Measurements from ENCODE around the gene ATP6AP2.
"Not testable (repeated sequence)": the region's sequence is repeated elsewhere in the genome, so short reads cannot be mapped to it uniquely, and the experiment has no call there.

Gene ATP6AP2

GRCh38 chrX:40578039-40578695, 2.6 kb upstream of the ATP6AP2 start:
- DNase-seq (ENCODE audit: low spot score): no peak
- TF ChIP-seq CTCF (IDR thresholded peaks at IDR 0.05; ENCODE audit: extremely low read depth, missing control alignments): no peak

GRCh38 chrX:40579141-40579540, 1.6 kb upstream of the ATP6AP2 start:
- no peak for TF ChIP-seq CTCF (IDR thresholded peaks at IDR 0.05; ENCODE audit: extremely low read depth, missing control alignments)
- no peak for DNase-seq (ENCODE audit: low spot score)

GRCh38 chrX:40579900-40580536, 752 bp upstream of the ATP6AP2 start:
- DNase-seq (ENCODE audit: low spot score): no peak
- no peak for TF ChIP-seq CTCF (IDR thresholded peaks at IDR 0.05; ENCODE audit: extremely low read depth, missing control alignments)

GRCh38 chrX:40581336-40581920, 658 bp downstream of the ATP6AP2 start:
- no peak for TF ChIP-seq CTCF (IDR thresholded peaks at IDR 0.05; ENCODE audit: extremely low read depth, missing control alignments)
- no peak for DNase-seq (ENCODE audit: low spot score)

GRCh38 chrX:40582178-40582577, 1.4 kb downstream of the ATP6AP2 start:
- DNase-seq (ENCODE audit: low spot score): not testable (repeated sequence)

- no peak for TF ChIP-seq CTCF (IDR thresholded peaks at IDR 0.05; ENCODE audit: extremely low read depth, missing control alignments)
- DNase-seq (ENCODE audit: low spot score): no peak
Measured at GRCh38 chrX:40582811-40583210, 2.0 kb downstream of the ATP6AP2 start.

- DNase-seq (ENCODE audit: low spot score): not testable (repeated sequence)
Measured at GRCh38 chrX:40587623-40588022, 6.9 kb downstream of the ATP6AP2 start.

GRCh38 chrX:40589616-40590321, 9.0 kb downstream of the ATP6AP2 start:
- DNase-seq (ENCODE audit: low spot score): not testable (repeated sequence)
